Esophagus muscularis mucosa (tissue), 4 donors: Measurements from ENCODE around the gene EEA1. TPM values are rescaled to one million over a fixed set of nuclear protein-coding genes. Genes with fewer than 3 reads are reported as not detected.

Source experiments
- DNase-seq: peaks from one replicate; pipeline ENCODE4 v3.0.0-alpha.2; 2017; ENCODE audit errors: extremely low spot score
- H3K27ac ChIP-seq, 4 donors: fragments of 200-600 bp; sonication (generic); replicated peaks in 1 of 4; 1 replicate in 3 of 4; 2 replicates in 1 of 4; pipeline ENCODE4 v1.5.1; 2016 to 2019; ENCODE audit warnings: mild to moderate bottlenecking in 1 of 4
- H3K27me3 ChIP-seq, 4 donors: fragments of 200-600 bp; sonication (generic); one replicate each; pipeline versions ENCODE4 v1.5.1 to v1.6.0; 2016 to 2019
- H3K36me3 ChIP-seq, 4 donors: fragments of 200-600 bp; sonication (generic); one replicate each; pipeline ENCODE4 v1.5.1; 2016 to 2019
- H3K4me1 ChIP-seq, 4 donors: fragments of 200-600 bp; sonication (generic); one replicate each; pipeline ENCODE4 v1.5.1; 2016 to 2019
- H3K4me3 ChIP-seq, 4 donors: fragments of 200-600 bp; sonication (generic); 1 replicate in 2 of 4; 2 replicates in 2 of 4; pipeline ENCODE4 v1.5.1; 2016 to 2019; ENCODE audit warnings: mild to moderate bottlenecking in 4 of 4, moderate library complexity in 1 of 4
- H3K9me3 ChIP-seq, 4 donors: fragments of 200-600 bp; sonication (generic); 1 replicate in 3 of 4; 2 replicates in 1 of 4; pipeline ENCODE4 v1.5.1; 2016 to 2019
- EP300 ChIP-seq: sonication (generic); formaldehyde crosslinking; IDR thresholded peaks from one replicate; pipeline ENCODE4 v1.6.1; 2017; ENCODE audit warnings: antibody characterized with exemption
- POLR2A ChIP-seq: fragments of 450-650 bp; IDR thresholded peaks from one replicate; pipeline ENCODE4 v1.6.1; 2017; ENCODE audit warnings: antibody characterized with exemption, moderate library complexity, mild to moderate bottlenecking, low read depth
- POLR2AphosphoS5 ChIP-seq, 2 donors: sonication (generic); formaldehyde crosslinking; IDR thresholded peaks; one replicate each; pipeline ENCODE4 v1.6.1; 2017; ENCODE audit warnings: antibody characterized with exemption in 2 of 2
- WGBS: methylation state at CpG from one replicate; pipeline ENCODE4 v1.1.5; 2018; 5-methylcytosine and 5-hydroxymethylcytosine counted together
- intact Hi-C: fragments of 100-400 bp; cut with DNase I; formaldehyde crosslinking; loops from one replicate; pipeline ENCODE4 v1.15.1; 2023
- total RNA-seq, 4 donors: library from RNA; depleted of rRNA; stranded (reverse); fragments of >200 nt; gene quantifications; one replicate each; pipeline versions ENCODE4 v1.1.0 to v1.2.1, GENCODE V29; 2016
- TF ChIP-seq, protein P1 (sequence below), 3 experiments: fragments of 200-600 bp in 2 of 3; fragments of 450-650 bp in 1 of 3; sonication (generic) in 2 of 3; IDR thresholded peaks; one replicate each; pipeline ENCODE4 v1.5.1; 2017 to 2019; ENCODE audit warnings: antibody characterized with exemption in 3 of 3, mild to moderate bottlenecking in 2 of 3, moderate library complexity in 1 of 3

Gene EEA1
- total RNA-seq, 4 donors from 2014 or later, result 15.7 to 31.1 (median 24.1) TPM

DNA sequence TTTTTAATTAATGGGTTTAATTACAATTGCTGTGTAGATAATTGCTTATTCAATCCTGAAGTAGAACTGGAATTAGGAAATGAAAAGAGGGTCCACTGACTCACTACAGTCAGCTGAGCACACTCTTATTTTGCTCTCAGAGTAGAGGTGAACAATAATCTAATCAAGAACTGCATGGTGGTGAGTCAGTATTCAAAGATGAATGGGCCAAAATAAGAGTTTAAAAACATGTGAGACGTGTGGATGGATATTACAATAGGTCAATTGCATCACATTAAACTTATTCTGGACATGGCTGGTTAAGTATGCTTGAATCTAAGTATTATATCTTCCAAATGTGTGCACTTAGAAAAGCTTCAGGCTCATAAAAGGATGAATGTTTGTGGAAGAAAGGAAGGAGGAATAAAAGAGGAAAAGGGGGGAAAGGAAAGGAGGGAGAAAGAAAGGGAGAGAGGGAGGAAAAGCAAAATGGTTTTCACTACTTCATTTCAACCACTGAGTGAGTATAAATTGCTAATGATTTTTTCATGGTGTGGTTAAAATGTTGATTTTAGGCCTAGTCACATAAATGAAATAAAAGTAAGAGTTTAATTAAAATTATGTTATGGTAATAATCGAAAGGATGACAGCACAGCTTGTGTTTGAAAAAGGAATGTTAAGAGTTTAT, 27.0 kb upstream of the EEA1 start:
- Histone ChIP-seq H3K4me3 (no peak overlapping the region), H3K27ac (no peak overlapping the region), H3K4me1 (no peaks in the 10 kb centered on the region), H3K36me3 (no peaks in the 10 kb centered on the region), H3K9me3 (no peaks in the 10 kb centered on the region), H3K27me3 (no peaks in the 10 kb centered on the region)
- no peak for DNase-seq
- intact Hi-C loops, result no loop called here
- TF ChIP-seq POLR2AphosphoS5 (IDR thresholded peaks at IDR 0.05), result no peak
- TF ChIP-seq, protein P1, sequence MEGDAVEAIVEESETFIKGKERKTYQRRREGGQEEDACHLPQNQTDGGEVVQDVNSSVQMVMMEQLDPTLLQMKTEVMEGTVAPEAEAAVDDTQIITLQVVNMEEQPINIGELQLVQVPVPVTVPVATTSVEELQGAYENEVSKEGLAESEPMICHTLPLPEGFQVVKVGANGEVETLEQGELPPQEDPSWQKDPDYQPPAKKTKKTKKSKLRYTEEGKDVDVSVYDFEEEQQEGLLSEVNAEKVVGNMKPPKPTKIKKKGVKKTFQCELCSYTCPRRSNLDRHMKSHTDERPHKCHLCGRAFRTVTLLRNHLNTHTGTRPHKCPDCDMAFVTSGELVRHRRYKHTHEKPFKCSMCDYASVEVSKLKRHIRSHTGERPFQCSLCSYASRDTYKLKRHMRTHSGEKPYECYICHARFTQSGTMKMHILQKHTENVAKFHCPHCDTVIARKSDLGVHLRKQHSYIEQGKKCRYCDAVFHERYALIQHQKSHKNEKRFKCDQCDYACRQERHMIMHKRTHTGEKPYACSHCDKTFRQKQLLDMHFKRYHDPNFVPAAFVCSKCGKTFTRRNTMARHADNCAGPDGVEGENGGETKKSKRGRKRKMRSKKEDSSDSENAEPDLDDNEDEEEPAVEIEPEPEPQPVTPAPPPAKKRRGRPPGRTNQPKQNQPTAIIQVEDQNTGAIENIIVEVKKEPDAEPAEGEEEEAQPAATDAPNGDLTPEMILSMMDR (IDR thresholded peaks at IDR 0.05), result no peak
- TF ChIP-seq EP300, result no peak
- TF ChIP-seq POLR2A, result no peak
- 65% methylated on average over 2 of the region's 2 CpGs for WGBS

GRCh38 chr12:92953747-92954146, 24.7 kb upstream of the EEA1 start:
- intact Hi-C loops, result no loop called here
- 98% methylated on average over 5 of the region's 5 CpGs for WGBS
- DNase-seq, result no peak
- H3K4me1 ChIP-seq, result no peaks in the 10 kb centered on the region
- no peaks in the 10 kb centered on the region for H3K9me3 ChIP-seq
- H3K36me3 ChIP-seq, result no peaks in the 10 kb centered on the region
- H3K27me3 ChIP-seq, result peaks cover 0 to 4% (median 0%) of the 10 kb centered on the region in 4 donors
- H3K27ac ChIP-seq, result no peak overlapping the region
- H3K4me3 ChIP-seq, result no peak overlapping the region
- TF ChIP-seq POLR2AphosphoS5 (IDR thresholded peaks at IDR 0.05), result no peak
- TF ChIP-seq, protein P1 (IDR thresholded peaks at IDR 0.05), result no peak
- TF ChIP-seq EP300, result no peak
- no peak for TF ChIP-seq POLR2A

DNA sequence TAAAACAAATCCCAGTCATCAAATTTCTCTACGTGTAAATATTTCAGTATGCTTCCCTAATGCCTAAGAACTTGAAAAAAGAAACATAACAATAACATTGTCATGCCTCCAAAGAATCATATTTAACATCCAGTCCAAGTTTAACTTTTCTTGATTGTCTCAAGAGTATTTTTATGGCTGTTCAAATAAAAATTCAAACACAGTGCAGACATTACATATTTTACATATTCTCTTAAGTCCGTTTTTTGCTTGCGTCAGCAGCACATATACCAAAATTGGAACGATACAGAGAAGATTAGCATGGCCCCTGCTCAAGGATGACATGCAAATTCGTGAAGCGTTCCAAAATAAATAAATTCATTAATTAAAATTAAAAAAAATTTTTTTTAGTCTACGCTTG, 23.3 kb upstream of the EEA1 start:
- TF ChIP-seq EP300 (no peak), POLR2A (no peak), POLR2AphosphoS5 (IDR thresholded peaks at IDR 0.05) (no peak)
- TF ChIP-seq, protein P1 (IDR thresholded peaks at IDR 0.05), result no peak
- WGBS, result 73% methylated on average over 7 of the region's 7 CpGs
- peaks cover 0 to 4% (median 0%) of the 10 kb centered on the region in 4 donors for H3K27me3 ChIP-seq
- DNase-seq, result no peak
- H3K4me1 ChIP-seq, result no peaks in the 10 kb centered on the region
- H3K4me3 ChIP-seq, result no peak overlapping the region
- H3K9me3 ChIP-seq, result no peaks in the 10 kb centered on the region
- H3K27ac ChIP-seq, result no peak overlapping the region
- no peaks in the 10 kb centered on the region for H3K36me3 ChIP-seq
- intact Hi-C loops, result no loop called here

- H3K4me1 ChIP-seq, result no peaks in the 10 kb centered on the region
- H3K27me3 ChIP-seq, result peaks cover 0 to 4% (median 0%) of the 10 kb centered on the region in 4 donors
- DNase-seq, result no peak
- H3K4me3 ChIP-seq, result no peak overlapping the region
- no peaks in the 10 kb centered on the region for H3K9me3 ChIP-seq
- TF ChIP-seq POLR2A (no peak), POLR2AphosphoS5 (IDR thresholded peaks at IDR 0.05) (no peak)
- H3K27ac ChIP-seq, result no peak overlapping the region
- H3K36me3 ChIP-seq, result no peaks in the 10 kb centered on the region
- whole genome bisulfite sequencing, result 92% methylated on average over 4 of the region's 4 CpGs
- intact Hi-C loops, result no loop called here
Observed at GRCh38 chr12:92951006-92951405, 21.9 kb upstream of the EEA1 start.

GRCh38 chr12:92950011-92950410, 20.9 kb upstream of the EEA1 start:
- TF ChIP-seq, protein P1 (IDR thresholded peaks at IDR 0.05), result no peak
- TF ChIP-seq EP300, result no peak
- TF ChIP-seq POLR2AphosphoS5 (IDR thresholded peaks at IDR 0.05), result no peak
- TF ChIP-seq POLR2A, result no peak
- Histone ChIP-seq H3K27ac (no peak overlapping the region), H3K36me3 (no peaks in the 10 kb centered on the region), H3K9me3 (no peaks in the 10 kb centered on the region), H3K4me1 (no peaks in the 10 kb centered on the region), H3K4me3 (no peak overlapping the region), H3K27me3 (peaks cover 0 to 4% (median 0%) of the 10 kb centered on the region in 4 donors)
- no peak for DNase-seq
- intact Hi-C loops, result no loop called here
- 94% methylated on average over 4 of the region's 4 CpGs for WGBS
